HL-60 (cell line): ENCODE measurements around the gene SOX18.

ENCODE experiments used
- GABPA ChIP-seq: IDR thresholded peaks from 2 replicates; pipeline ENCODE4 v1.6.1; 2012; ENCODE audit warnings: low read depth
- POLR2AphosphoS5 ChIP-seq: IDR thresholded peaks from 2 replicates; pipeline ENCODE4 v1.6.1; 2012; ENCODE audit warnings: low read depth
- REST ChIP-seq: IDR thresholded peaks from 2 replicates; pipeline ENCODE4 v1.6.1; 2012; ENCODE audit warnings: low read depth; ENCODE audit not compliant: insufficient replicate concordance
- TF ChIP-seq, protein P1 (sequence below): IDR thresholded peaks from one replicate; pipeline ENCODE4 v1.5.1; 2011; ENCODE audit warnings: low read length, control low read depth, inconsistent platforms; ENCODE audit not compliant: insufficient read depth

GRCh38 chr20:64084685-64085152, 35.3 kb upstream of the SOX18 start:
- TF ChIP-seq REST (no peak), POLR2AphosphoS5 (no peak), GABPA (no peak)
- TF ChIP-seq, protein P1, sequence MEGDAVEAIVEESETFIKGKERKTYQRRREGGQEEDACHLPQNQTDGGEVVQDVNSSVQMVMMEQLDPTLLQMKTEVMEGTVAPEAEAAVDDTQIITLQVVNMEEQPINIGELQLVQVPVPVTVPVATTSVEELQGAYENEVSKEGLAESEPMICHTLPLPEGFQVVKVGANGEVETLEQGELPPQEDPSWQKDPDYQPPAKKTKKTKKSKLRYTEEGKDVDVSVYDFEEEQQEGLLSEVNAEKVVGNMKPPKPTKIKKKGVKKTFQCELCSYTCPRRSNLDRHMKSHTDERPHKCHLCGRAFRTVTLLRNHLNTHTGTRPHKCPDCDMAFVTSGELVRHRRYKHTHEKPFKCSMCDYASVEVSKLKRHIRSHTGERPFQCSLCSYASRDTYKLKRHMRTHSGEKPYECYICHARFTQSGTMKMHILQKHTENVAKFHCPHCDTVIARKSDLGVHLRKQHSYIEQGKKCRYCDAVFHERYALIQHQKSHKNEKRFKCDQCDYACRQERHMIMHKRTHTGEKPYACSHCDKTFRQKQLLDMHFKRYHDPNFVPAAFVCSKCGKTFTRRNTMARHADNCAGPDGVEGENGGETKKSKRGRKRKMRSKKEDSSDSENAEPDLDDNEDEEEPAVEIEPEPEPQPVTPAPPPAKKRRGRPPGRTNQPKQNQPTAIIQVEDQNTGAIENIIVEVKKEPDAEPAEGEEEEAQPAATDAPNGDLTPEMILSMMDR: no peak
